Measurements from ENCODE around the gene PARD3.

Gene PARD3

GRCh38 chr10:34323192-34323591 is 491.9 kb downstream of the PARD3 start:
- DNase-seq (ENCODE audit: low read depth in 2 of 2, low spot score in 1 of 2) = no peak

GRCh38 chr10:34320265-34320664 is 494.8 kb downstream of the PARD3 start:
- no peak for DNase-seq (ENCODE audit: low read depth in 2 of 2, low spot score in 1 of 2)

DNA sequence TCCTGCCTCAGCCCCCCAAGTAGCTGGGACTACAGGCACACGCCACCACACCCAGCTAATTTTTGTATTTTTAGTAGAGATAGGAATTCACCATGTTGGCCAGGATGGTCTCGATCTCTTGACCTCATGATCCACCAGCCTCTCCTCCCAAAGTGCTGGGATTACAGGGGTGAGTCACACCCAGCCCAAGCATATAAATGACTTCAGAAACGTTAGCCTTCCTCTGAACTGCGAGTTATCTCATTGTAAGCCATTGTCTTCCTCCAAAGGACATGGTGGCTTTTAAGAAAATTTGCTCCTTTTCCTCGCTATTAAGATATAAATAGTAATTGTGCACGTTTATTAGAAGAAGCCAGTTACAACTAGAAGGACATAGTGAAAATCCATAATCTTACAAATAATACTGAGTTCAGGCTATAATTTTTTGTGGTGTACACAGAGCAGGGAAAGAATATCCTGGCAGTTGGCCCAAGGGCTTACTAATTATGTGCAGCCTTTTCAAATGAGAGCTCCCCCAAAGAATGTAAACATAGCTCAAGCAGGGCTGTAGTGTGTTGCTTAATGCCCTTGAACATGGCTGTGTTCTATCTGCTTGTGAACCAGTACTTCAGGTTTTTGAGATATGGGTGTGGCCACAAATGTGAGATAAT is 495.8 kb downstream of the PARD3 start:
- DNase-seq (ENCODE audit: low read depth in 2 of 2, low spot score in 1 of 2) = no peak

DNA sequence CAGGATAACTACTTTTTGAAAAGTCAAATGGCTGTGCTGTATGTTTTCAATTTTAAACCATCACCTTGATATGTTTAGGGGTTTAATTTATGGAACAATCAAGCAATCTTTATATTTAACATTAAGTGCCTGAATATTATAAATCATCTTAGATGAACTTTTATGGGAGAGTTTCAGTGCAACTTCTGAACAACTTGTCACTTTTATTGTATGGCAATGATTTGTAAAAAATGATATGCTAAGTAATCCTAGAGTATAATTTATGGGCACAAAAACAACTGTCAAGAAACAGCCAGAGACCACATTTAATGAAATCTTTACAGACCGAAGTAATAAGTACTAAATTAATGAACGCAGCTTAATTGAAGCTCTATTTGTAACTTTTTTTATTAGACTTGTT is 498.9 kb downstream of the PARD3 start:
- DNase-seq (ENCODE audit: low read depth in 2 of 2, low spot score in 1 of 2) = no peak

DNA sequence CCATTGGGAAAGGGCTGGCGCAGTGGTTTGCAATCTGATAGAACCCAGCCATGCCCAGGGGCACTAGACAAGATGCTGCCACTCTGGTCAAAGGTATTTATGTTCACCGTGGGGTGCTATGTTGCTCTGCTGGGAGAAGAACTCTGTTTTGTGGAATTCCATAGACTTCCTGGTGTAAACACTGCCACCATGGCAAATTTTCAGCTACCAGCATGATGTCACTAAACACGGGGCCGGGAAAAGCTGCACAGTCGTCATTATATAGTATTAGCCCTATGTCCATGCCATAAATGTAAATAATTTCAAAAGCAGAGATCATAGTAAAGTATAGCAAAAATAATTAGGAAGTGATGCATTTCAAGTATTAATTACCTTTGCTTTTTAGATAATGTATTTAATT is 500.6 kb downstream of the PARD3 start:
- no peak for DNase-seq (ENCODE audit: low read depth in 2 of 2, low spot score in 1 of 2)

DNA sequence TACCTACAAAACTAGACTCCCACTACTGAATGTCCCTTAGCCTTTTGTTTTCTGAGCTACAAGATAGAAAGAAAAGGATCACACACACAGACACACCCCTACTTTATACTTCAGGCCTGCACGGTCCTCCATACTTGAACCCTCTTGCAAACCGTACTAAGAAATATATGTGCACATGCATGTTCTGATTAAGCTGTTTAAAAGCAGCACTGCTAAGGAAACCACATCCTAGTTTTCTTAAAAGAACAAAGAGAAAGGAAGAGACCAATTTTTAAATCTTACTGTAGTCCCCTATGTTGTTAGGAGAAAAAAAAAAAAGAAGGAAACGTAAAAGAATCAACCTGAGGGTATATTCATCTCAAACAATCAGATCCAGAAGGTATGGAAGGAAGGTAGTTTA is 501.2 kb downstream of the PARD3 start:
- no peak for DNase-seq (ENCODE audit: low read depth in 2 of 2, low spot score in 1 of 2)

- DNase-seq (ENCODE audit: low read depth in 2 of 2, low spot score in 1 of 2) = no peak
Observed at GRCh38 chr10:34313353-34313752, 501.7 kb downstream of the PARD3 start.

DNA sequence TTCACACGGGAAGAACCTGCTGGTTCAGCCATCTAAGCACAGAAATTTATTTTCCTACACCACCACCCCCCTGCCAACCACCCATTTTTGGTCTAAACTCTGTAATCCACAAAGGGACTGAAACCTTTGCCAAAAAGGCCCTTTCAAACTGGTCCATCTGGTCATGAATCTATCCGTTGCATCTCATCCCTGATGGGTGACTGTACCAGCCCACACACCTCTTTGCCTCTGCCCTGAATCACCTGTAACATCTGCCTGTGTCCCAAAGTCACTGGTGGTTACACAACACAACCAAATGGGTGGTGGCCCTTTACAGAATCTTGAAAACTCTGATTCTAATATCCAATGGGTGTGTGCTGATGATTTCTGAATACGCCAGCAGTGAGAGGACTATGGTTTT is 503.4 kb downstream of the PARD3 start:
- no peak for DNase-seq (ENCODE audit: low read depth in 2 of 2, low spot score in 1 of 2)

DNA sequence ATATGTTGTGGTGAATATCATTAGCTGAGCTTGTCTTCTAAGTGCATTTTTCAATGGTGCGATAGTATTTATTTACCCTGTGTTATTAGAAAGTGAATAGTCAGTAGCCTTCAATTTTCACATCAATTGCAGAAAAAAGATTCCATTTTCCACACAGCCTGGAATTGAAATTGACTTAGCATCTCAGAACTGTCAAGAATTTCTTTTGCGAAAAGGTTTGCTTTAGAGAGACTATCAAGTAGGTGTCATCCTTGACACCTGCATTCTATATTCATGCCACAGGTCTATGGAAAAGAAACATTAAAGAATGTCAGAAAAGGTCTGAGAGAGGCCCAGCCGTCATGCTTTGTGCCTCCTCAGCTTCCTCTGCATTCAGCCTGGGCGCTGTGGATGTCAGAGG is 504.9 kb downstream of the PARD3 start:
- no peak for DNase-seq (ENCODE audit: low read depth in 2 of 2, low spot score in 1 of 2)

GRCh38 chr10:34305189-34305588 is 509.9 kb downstream of the PARD3 start:
- DNase-seq (ENCODE audit: low read depth in 2 of 2, low spot score in 1 of 2) = no peak

DNA sequence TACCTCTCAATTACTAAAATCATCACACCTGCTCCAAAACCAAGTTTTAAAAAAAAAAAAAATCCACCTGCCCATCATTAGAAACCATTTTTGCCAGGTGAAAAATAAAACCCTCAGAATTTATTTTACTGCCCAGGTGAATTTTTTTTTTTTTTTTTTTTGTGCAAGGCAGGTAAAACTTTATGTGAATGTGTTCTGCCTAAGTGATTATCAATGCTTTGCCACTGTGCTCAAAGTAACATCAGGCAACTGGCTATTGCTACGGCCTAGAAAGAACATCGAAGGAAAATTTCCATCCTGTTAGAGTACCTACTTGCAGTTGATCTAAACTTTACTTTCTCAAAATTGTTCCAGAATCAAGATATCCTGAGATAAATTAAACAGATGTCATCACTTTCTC is 512.1 kb downstream of the PARD3 start:
- DNase-seq (ENCODE audit: low read depth in 2 of 2, low spot score in 1 of 2) = no peak

DNA sequence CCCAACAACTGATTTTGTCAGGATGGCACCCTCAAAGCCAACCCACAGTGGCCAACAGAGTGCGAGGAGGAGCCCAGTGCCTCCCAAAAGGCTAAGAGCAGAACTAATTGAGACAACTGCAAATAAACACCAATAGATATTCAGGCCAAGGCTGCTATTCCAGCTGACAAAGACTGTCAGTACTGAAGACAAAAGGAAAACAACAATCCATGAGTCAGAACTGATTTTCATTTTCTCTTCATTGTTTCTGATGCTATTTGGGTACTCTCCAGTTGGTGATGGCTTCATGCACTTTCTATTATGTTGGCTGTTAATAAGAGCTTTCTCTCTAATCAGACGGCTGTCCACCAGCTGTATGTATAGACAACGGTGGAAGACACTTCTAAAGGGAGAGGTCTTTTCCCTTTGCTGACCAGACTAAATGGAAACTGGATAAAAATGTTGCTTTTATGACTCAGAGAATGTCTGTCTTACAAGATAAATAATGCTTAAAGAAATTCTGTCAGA is 515.9 kb downstream of the PARD3 start:
- DNase-seq (ENCODE audit: low read depth in 2 of 2, low spot score in 1 of 2) = no peak

- no peak for DNase-seq (ENCODE audit: low read depth in 2 of 2, low spot score in 1 of 2)
Observed at GRCh38 chr10:34298346-34298818, 516.7 kb downstream of the PARD3 start.

DNA sequence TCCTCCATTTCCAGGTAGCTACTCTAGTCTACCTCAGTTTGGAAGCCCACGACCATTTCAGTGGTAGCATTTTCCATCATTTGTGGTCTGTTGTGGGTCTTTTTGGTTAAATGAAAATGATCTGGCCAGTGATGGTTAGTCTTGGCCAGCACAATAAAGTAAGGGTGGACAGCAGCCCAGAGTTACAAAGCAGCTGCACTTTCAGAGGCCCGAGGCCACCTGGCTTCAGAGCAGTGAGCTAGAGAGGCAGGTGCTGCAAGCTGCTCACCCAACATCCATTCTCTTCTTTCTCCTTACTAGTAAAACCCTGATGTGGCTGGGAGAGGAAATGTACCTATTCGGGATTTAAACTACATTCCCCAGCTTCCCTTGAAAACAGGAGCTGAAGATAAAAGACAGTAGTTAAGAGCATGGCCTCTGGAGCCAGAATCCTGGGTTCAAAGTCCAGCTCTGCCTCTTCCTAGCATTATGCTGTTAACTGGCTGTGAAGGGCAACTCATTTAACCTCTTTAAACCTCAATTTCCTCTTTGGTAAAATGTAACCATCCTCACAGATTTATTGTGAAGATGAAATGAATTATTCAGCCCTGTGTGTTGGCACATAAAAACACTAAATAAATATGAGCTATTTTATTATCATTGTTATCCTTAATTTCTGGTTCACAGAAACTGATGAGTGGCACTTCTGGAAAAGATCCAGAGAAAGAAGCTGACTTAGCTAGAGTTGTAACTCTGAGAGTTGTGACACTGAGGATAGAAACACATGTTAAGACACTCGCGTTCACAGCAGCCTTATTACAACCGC is 517.4 kb downstream of the PARD3 start:
- DNase-seq (ENCODE audit: low read depth in 2 of 2, low spot score in 1 of 2) = no peak

GRCh38 chr10:34295142-34295548 is 520.0 kb downstream of the PARD3 start:
- DNase-seq (ENCODE audit: low read depth in 2 of 2, low spot score in 1 of 2) = no peak

DNA sequence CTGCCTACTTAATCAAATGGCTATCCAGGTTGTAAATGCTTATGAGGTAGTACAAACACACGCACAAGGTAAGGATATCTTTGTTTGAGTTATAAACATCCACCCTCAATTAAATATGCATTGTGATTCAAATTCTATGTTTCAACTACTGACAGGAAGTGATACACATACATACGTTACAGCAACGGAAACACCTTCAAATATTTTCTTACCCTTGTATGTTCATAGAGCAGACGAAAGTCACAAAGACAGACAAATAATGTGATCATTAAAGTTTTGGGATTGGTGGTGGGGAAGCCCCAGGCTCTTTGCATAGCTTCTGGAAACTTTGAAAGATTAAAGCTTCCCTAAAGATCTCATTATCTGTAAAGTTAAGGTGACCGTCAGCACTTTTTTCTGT is 521.0 kb downstream of the PARD3 start:
- DNase-seq (ENCODE audit: low read depth in 2 of 2, low spot score in 1 of 2) = no peak

- DNase-seq (ENCODE audit: low read depth in 2 of 2, low spot score in 1 of 2) = no peak
Observed at GRCh38 chr10:34292675-34293074, 522.4 kb downstream of the PARD3 start.

DNA sequence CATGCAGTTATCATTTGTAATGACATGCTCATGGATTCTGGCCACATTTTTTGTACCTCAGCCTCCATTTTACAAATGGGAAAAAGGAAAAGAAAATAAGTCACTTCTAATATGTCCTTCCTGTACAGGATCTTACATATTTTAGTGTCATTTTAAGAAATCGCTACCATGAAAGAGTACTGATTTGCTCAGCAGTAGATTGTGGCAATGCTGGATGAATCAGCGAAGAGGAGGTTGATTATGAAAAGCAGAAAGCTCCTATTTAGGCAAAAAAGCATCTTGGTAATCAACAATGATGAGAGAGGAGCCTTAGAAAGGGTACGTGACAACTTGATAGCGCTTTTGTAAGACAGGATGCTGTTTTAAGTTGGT is 522.9 kb downstream of the PARD3 start:
- no peak for DNase-seq (ENCODE audit: low read depth in 2 of 2, low spot score in 1 of 2)

DNA sequence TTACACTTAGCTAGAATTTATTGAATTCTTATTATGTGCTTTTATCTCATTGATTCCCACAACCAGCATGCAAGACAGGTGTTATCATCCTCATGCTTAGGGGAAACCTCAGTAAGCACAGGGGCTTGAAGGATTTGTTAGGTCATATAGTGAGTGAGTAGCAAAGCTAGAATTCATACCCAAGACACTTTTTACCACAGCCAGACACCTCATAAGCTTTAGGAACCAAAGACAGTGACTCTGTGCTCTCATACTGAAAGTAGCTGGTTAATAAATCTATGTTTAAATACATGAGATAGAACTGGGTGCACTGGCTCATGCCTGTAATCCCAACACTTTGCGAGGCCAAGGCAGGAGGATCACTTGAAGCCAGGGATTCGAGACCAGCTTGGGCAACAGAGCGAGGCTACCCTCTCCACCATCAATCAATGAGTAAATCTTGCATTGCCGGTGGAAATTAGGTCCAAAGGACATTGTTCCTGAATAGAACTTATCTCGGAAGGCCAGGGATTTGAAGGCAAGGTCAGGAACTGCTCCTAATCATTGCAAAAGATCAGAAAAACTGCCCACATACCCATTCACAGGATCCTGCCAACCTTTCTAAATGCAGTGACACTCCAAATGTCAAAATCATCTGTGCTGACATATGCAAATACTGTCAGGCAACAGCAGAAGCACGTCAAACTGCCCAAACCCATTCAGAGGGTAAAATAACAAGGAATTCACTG is 523.5 kb downstream of the PARD3 start:
- DNase-seq (ENCODE audit: low read depth in 2 of 2, low spot score in 1 of 2) = no peak

DNA sequence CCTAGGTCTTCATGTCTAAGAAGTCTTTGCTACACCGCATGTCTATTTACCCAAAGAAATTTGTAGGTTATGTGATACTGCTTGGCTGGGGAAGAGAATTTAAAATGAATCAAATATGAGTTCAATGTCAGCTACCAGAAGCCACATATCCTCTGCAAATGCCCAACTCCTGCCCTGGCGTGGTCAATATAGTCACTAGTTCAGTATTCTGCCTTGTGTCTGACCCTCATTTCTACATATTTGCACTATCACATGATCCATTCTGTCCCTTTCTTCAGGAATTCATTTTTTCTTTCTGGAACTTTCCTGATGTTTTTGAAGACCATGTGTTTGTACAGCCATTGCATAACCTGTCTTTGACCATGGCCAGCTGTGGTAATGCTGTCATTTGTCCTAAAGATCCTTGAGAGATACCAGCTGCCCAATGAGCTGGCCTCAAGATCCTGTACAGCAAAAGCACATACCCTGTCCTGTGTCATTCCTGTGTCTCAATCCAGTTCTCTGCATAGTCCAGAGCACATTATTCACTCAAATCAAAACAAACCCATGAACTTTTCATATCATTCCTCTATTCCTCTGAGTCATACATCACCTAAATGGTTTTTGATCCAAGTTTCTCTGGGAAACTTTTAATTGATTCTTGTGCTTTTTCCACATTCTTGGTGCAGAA is 524.5 kb downstream of the PARD3 start:
- no peak for DNase-seq (ENCODE audit: low read depth in 2 of 2, low spot score in 1 of 2)

DNA sequence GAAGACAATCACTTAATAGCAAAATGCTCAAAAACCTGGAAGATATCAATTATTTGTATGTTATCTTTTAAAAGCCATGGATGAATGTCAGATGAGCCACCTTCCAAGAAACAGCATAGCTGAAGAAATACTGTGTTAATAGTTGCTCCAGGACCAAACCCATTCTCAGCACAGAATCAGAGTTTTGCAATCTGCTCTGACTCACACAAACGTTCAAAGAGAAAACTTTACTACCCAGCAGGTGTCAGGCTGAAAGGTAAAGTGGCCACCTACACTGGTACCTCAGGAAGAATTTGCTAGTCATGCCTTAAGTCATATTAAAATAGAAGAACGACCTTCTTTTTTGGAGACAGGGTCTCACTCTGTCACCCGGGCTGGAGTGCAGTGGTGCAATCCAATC is 526.5 kb downstream of the PARD3 start:
- no peak for DNase-seq (ENCODE audit: low read depth in 2 of 2, low spot score in 1 of 2)

Measured in stimulated activated CD8-positive, alpha-beta memory T cell treated with anti-CD3 and anti-CD28 coated beads, Interleukin-4, amount 100 ng/mL, for 1 hour (primary cell).